Skeletal muscle cell (primary cell): Measurements from ENCODE around the gene CPT1A.

ENCODE experiments used
- DNase-seq: peaks from one replicate; pipeline ENCODE4 v3.0.0-alpha.2; 2010; ENCODE audit warnings: low read depth
- H3K4me3 ChIP-seq: 2 replicates; pipeline ENCODE4 v1.5.1; 2011; ENCODE audit warnings: low read depth, mild to moderate bottlenecking, control low read depth, low read length, moderate library complexity

Gene CPT1A

GRCh38 chr11:68855205-68855981 lies 13.7 kb upstream of the CPT1A start:
- peak overlapping the region; percentile 49 for H3K4me3 ChIP-seq

GRCh38 chr11:68854273-68854958 lies 12.7 kb upstream of the CPT1A start:
- no peak overlapping the region for H3K4me3 ChIP-seq
- DNase-seq = no peak

More at GRCh38 chr11:68855205-68855981, 13.7 kb upstream of the CPT1A start:
- no peak for DNase-seq

GRCh38 chr11:68852628-68853027 lies 10.9 kb upstream of the CPT1A start:
- H3K4me3 ChIP-seq = no peak overlapping the region

GRCh38 chr11:68848429-68848828 lies 6.7 kb upstream of the CPT1A start:
- no peak overlapping the region for H3K4me3 ChIP-seq
- DNase-seq = no peak

More at GRCh38 chr11:68852628-68853027, 10.9 kb upstream of the CPT1A start:
- DNase-seq = no peak

- no peak overlapping the region for H3K4me3 ChIP-seq
Observed at GRCh38 chr11:68847395-68847794, 5.7 kb upstream of the CPT1A start.

GRCh38 chr11:68845351-68846002 lies 3.8 kb upstream of the CPT1A start:
- H3K4me3 ChIP-seq = no peak overlapping the region
- no peak for DNase-seq

More at GRCh38 chr11:68847395-68847794, 5.7 kb upstream of the CPT1A start:
- no peak for DNase-seq

GRCh38 chr11:68844801-68845200 lies 3.1 kb upstream of the CPT1A start:
- no peak for DNase-seq
- no peak overlapping the region for H3K4me3 ChIP-seq

- no peak overlapping the region for H3K4me3 ChIP-seq
- DNase-seq = no peak
Observed at GRCh38 chr11:68844376-68844775, 2.7 kb upstream of the CPT1A start.

- no peak for DNase-seq
- H3K4me3 ChIP-seq = no peak overlapping the region
Observed at GRCh38 chr11:68843703-68844312, 2.1 kb upstream of the CPT1A start.

GRCh38 chr11:68843052-68843561 lies 1.4 kb upstream of the CPT1A start:
- no peak for DNase-seq
- H3K4me3 ChIP-seq = peak overlapping the region; percentile 25

GRCh38 chr11:68842427-68843051 lies 823 bp upstream of the CPT1A start:
- H3K4me3 ChIP-seq = peak overlapping the region; percentile 25
- DNase-seq = no peak

GRCh38 chr11:68840661-68841653 lies 759 bp downstream of the CPT1A start:
- H3K4me3 ChIP-seq = peak overlapping the region; percentile 36
- DNase-seq = no peak

- peak; percentile 5 for DNase-seq
- peak overlapping the region; percentile 36 for H3K4me3 ChIP-seq
Observed at GRCh38 chr11:68839911-68840641, 1.6 kb downstream of the CPT1A start.

- peak; percentile 34 for DNase-seq
- H3K4me3 ChIP-seq = peak overlapping the region; percentile 33
Observed at GRCh38 chr11:68839054-68839865, 2.5 kb downstream of the CPT1A start.

- no peak for DNase-seq
- H3K4me3 ChIP-seq = peak overlapping the region; percentile 33
Observed at GRCh38 chr11:68838572-68838964, 3.1 kb downstream of the CPT1A start.
